ENCODE results near the gene ZNF638. TPM values are rescaled to one million over a fixed set of nuclear protein-coding genes. Genes with fewer than 3 reads are reported as not detected.

Gene ZNF638
- total and polyA plus RNA-seq, 2 of the 8 experiments (the other 6 are each of a cell fraction or from before 2014, with no cell fraction given), result 45.3 to 143 TPM

DNA sequence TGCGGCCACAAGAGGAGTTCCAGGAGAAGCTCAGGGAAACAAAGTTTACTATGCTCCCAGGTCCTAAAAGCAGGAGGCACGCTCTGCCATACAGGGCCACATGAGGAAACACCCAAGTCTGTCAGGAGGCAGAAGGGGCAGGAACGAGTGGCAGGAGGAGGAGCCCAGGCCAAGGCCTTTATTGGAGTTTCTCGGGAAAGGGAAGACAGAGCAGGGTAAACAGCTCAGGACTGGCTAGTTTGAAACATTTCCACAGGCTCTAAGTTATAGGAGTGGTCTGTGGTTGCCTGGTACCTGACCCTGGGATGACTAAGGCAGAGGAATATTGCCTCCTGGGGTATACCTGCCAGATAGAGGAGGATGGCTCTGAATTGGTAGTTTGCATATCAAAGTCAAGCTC lies 3.7 kb upstream of the ZNF638 start:
- H3K4me2 ChIP-seq (ENCODE audit: insufficient read depth in 1 of 2, low read depth in 2 of 2, low read length in 2 of 2), result no peak overlapping the region
- H4K20me1 ChIP-seq (replicated peaks in 1 of 2; ENCODE audit: control insufficient read depth in 1 of 2, insufficient read depth in 2 of 2, low read length in 2 of 2), result peaks cover 0 to 3% of the 10 kb centered on the region in 2 experiments
- H3K56ac ChIP-seq (replicated peaks; ENCODE audit: insufficient read length, low read depth, low read length), result no peak overlapping the region
- peaks cover 7% of the 10 kb centered on the region; the same call in 1 of the 2 replicates for H3K23me2 ChIP-seq (ENCODE audit: low read depth, low read length)
- no peak overlapping the region for H3K27ac ChIP-seq (ENCODE audit: low read depth, low read length)
- no peak overlapping the region for H2BK20ac ChIP-seq (ENCODE audit: low read length)
- H3K4ac ChIP-seq (replicated peaks; ENCODE audit: insufficient read length, low read depth, low read length), result no peak overlapping the region
- peaks cover 8 to 31% of the 10 kb centered on the region in 2 experiments for H3K79me2 ChIP-seq (ENCODE audit: control insufficient read depth in 1 of 2, insufficient read depth in 2 of 2, low read length in 2 of 2)
- H3K36me3 ChIP-seq (ENCODE audit: control insufficient read depth in 2 of 4, insufficient read depth in 4 of 4, low read length in 3 of 4), result no peaks in the 10 kb centered on the region
- H2AFZ ChIP-seq (ENCODE audit: low read length), result no peak overlapping the region
- ChIA-PET POLR2A (ENCODE audit: partially characterized antibody) (no interaction called here), CTCF (ENCODE audit: partially characterized antibody) (interaction anchor here (0.6 to 3.8 kb wide), 8 partner anchors 8 to 1319 kb away, joined by 3 to 29 read pairs (median 3); no protein-coding TSS in a partner anchor)
- FAIRE-seq, result no peak
- H3K9ac ChIP-seq (replicated peaks in 1 of 4; ENCODE audit: extremely low read depth in 1 of 4, low read depth in 3 of 4, low read length in 3 of 4), result no peak overlapping the region
- H3K9me3 ChIP-seq (ENCODE audit: insufficient read depth in 2 of 2, low read depth in 1 of 2, low read length in 1 of 2), result no peaks in the 10 kb centered on the region
- H3K18ac ChIP-seq (ENCODE audit: extremely low read depth, low read length), result no peak overlapping the region
- H2BK5ac ChIP-seq (ENCODE audit: low read depth, low read length), result peak overlapping the region; percentile 35; the same call in 1 of the 2 replicates
- H3K79me1 ChIP-seq (ENCODE audit: low read depth, low read length), result no peaks in the 10 kb centered on the region; the same call in 1 of the 2 replicates
- DNase-seq (ENCODE audit: low read depth in 1 of 2, low spot score in 2 of 2), result no peak
- no peak overlapping the region for H4K5ac ChIP-seq (ENCODE audit: insufficient read length, low read depth, low read length)
- 61% methylated on average over 4 of the region's 4 CpGs; no CpG with 5 or more reads in 1 of the 2 experiments for WGBS, 2 experiments (ENCODE audit: extremely low coverage in 1 of 2, insufficient coverage in 1 of 2, insufficient read length in 1 of 2, insufficient replicate concordance in 2 of 2, low coverage in 1 of 2, low lambda C conversion rate in 2 of 2, missing lambda C conversion rate in 1 of 2)
- H3K23ac ChIP-seq (ENCODE audit: insufficient read length), result no peak overlapping the region
- H2BK15ac ChIP-seq (ENCODE audit: low read length), result no peak overlapping the region
- H3K14ac ChIP-seq (ENCODE audit: insufficient read length), result no peak overlapping the region
- H4K8ac ChIP-seq (ENCODE audit: extremely low read depth, insufficient read depth, low read length), result no peak overlapping the region
- H3K4me1 ChIP-seq (replicated peaks in 1 of 4; ENCODE audit: control insufficient read depth in 3 of 4, insufficient read depth in 4 of 4, low read length in 3 of 4), result peaks cover 0 to 6% (median 4%) of the 10 kb centered on the region in 4 experiments; a peak in 3 of 7 replicates
- no peak overlapping the region for H4K91ac ChIP-seq (replicated peaks; ENCODE audit: insufficient read length, low read length)
- no peak overlapping the region for H2BK120ac ChIP-seq (replicated peaks; ENCODE audit: low read depth, low read length)
- H2AK5ac ChIP-seq (ENCODE audit: low read depth, low read length), result no peak overlapping the region
- H2BK12ac ChIP-seq (ENCODE audit: low read depth, low read length), result no peak overlapping the region
- no peaks in the 10 kb centered on the region for H3K27me3 ChIP-seq (replicated peaks in 1 of 4; ENCODE audit: control insufficient read depth in 3 of 4, extremely low read depth in 1 of 4, insufficient read depth in 3 of 4, low read length in 3 of 4)
- H3K4me3 ChIP-seq (ENCODE audit: extremely low read depth in 1 of 4, insufficient read depth in 2 of 4, low read depth in 3 of 4, low read length in 4 of 4), result no peak overlapping the region
- TF ChIP-seq SIRT6 (IDR thresholded peaks at IDR 0.05; ENCODE audit: low read length) (no peak), JUND (IDR thresholded peaks at IDR 0.05; ENCODE audit: low read length) (no peak)

Data from H1 (cell line).